Measurements from ENCODE around the gene DSCAML1. TPM values are rescaled to one million over a fixed set of nuclear protein-coding genes. Genes with fewer than 3 reads are reported as not detected.

DSCAML1 gene
- total RNA-seq, 1 experiment from 2014 or later: 0.15 TPM

GRCh38 chr11:117408356-117408755 lies 388.7 kb downstream of the DSCAML1 start:
- H3K9ac ChIP-seq (ENCODE audit: extremely low read depth, insufficient read length, low read length): no peak overlapping the region
- no peak overlapping the region for H3K18ac ChIP-seq (ENCODE audit: insufficient read length, low read depth, low read length)
- H2AK5ac ChIP-seq (ENCODE audit: insufficient read length, low read length): no peak overlapping the region
- no peak overlapping the region for H2AFZ ChIP-seq (ENCODE audit: low read length)
- H3K56ac ChIP-seq (ENCODE audit: insufficient read length, low read depth, low read length): no peak overlapping the region
- no peak overlapping the region for H4K5ac ChIP-seq (ENCODE audit: insufficient read length, low read depth, low read length)
- H3K9me3 ChIP-seq (ENCODE audit: control insufficient read depth, low read depth, low read length): peaks cover 5% of the 10 kb centered on the region
- H3K4me1 Mint-ChIP-seq: peaks cover 17 to 20% of the 10 kb centered on the region in 2 experiments
- H3T11ph ChIP-seq (ENCODE audit: low read length): no peak overlapping the region
- no peaks in the 10 kb centered on the region for H3K79me1 ChIP-seq (ENCODE audit: insufficient read depth, low read depth, low read length, poor library complexity, severe bottlenecking)
- no peak for TF ChIP-seq CTCF (conservative IDR thresholded peaks at IDR 0.05)
- no peaks in the 10 kb centered on the region for H4K20me1 ChIP-seq (ENCODE audit: control insufficient read depth, insufficient read depth, insufficient read length)
- no peak overlapping the region for H2BK12ac ChIP-seq (ENCODE audit: insufficient read length, low read depth, low read length)
- no peak overlapping the region for H2BK15ac ChIP-seq (ENCODE audit: low read depth, low read length)
- H3K4me2 ChIP-seq (ENCODE audit: insufficient read depth, insufficient read length, low read length): no peak overlapping the region
- no peak overlapping the region for H4K8ac ChIP-seq (replicated peaks; ENCODE audit: insufficient read length, low read depth, low read length)
- H4K91ac ChIP-seq (ENCODE audit: insufficient read length, low read depth, low read length): no peak overlapping the region
- no peaks in the 10 kb centered on the region; the same call in 1 of the 2 replicates for H3K4me1 ChIP-seq (ENCODE audit: insufficient read depth, low read length)
- H3K9me3 Mint-ChIP-seq: peaks cover 16 to 22% of the 10 kb centered on the region in 2 experiments
- DNase-seq: no peak
- H3K79me2 ChIP-seq (ENCODE audit: insufficient read depth, low read length): no peaks in the 10 kb centered on the region
- H2BK20ac ChIP-seq (ENCODE audit: low read depth, low read length, poor library complexity, severe bottlenecking): no peak overlapping the region
- H2BK120ac ChIP-seq (ENCODE audit: low read depth, low read length, poor library complexity, severe bottlenecking): no peak overlapping the region
- no peak overlapping the region for H3K27ac ChIP-seq (ENCODE audit: insufficient read length, low read depth, low read length)
- no peak overlapping the region for H3K4ac ChIP-seq (ENCODE audit: low read depth, low read length)
- no peak overlapping the region for H3K4me3 Mint-ChIP-seq
- no peak overlapping the region for H3K23ac ChIP-seq (ENCODE audit: insufficient read length, low read depth, low read length)
- H3K36me3 Mint-ChIP-seq (ENCODE audit: insufficient read depth in 1 of 3, low read depth in 3 of 3): peaks cover 46 to 54% (median 54%) of the 10 kb centered on the region in 3 experiments
- no peaks in the 10 kb centered on the region for H3K23me2 ChIP-seq (ENCODE audit: insufficient read length, low read depth, low read length, poor library complexity, severe bottlenecking)
- no peak overlapping the region for H2BK5ac ChIP-seq (ENCODE audit: insufficient read length, low read length)
- no peaks in the 10 kb centered on the region for H3K27me3 Mint-ChIP-seq (ENCODE audit: low read depth)
- WGBS (ENCODE audit: extremely low coverage, insufficient read length, low lambda C conversion rate): no CpG with 5 or more reads among the region's 3 CpGs
- H3K27ac Mint-ChIP-seq: no peak overlapping the region
- H3K14ac ChIP-seq (ENCODE audit: insufficient read depth, low read length): no peak overlapping the region
- H3K27me3 ChIP-seq (ENCODE audit: insufficient read depth, low read length): no peaks in the 10 kb centered on the region

Data from H9 (cell line).